HEK293 (cell line): ENCODE results near the gene COL25A1.

Experiments used
- CTCF ChIP-seq: fragments of 450-650 bp; formaldehyde crosslinking; IDR thresholded peaks from 2 replicates; pipeline ENCODE4 v1.5.1; 2016; ENCODE audit warnings: missing biosample characterization, missing genetic modification characterization
- ZBTB1 ChIP-seq: fragments of 450-650 bp; formaldehyde crosslinking; IDR thresholded peaks from 2 replicates; pipeline ENCODE4 v1.5.1; 2016; ENCODE audit warnings: missing biosample characterization, missing genetic modification characterization
- ZBTB44 ChIP-seq: fragments of 450-650 bp; IDR thresholded peaks from 2 replicates; pipeline ENCODE4 v1.5.1; 2018; ENCODE audit warnings: missing biosample characterization, mild to moderate bottlenecking, missing genetic modification characterization
- ZBTB7A ChIP-seq: fragments of 450-650 bp; formaldehyde crosslinking; IDR thresholded peaks from 2 replicates; pipeline ENCODE4 v1.5.1; 2016; ENCODE audit warnings: low read depth, missing biosample characterization, missing genetic modification characterization
- ZNF121 ChIP-seq: fragments of 450-650 bp; formaldehyde crosslinking; IDR thresholded peaks from 2 replicates; pipeline ENCODE4 v1.5.1; 2016; ENCODE audit warnings: missing biosample characterization, missing genetic modification characterization
- ZNF214 ChIP-seq: fragments of 450-650 bp; formaldehyde crosslinking; IDR thresholded peaks from 2 replicates; pipeline ENCODE4 v1.5.1; 2017; ENCODE audit warnings: missing biosample characterization, mild to moderate bottlenecking, missing genetic modification characterization, borderline replicate concordance
- ZNF248 ChIP-seq: fragments of 450-650 bp; formaldehyde crosslinking; IDR thresholded peaks from 2 replicates; pipeline ENCODE4 v1.5.1; 2017; ENCODE audit warnings: missing biosample characterization, missing genetic modification characterization
- ZNF311 ChIP-seq: fragments of 450-650 bp; formaldehyde crosslinking; IDR thresholded peaks from 2 replicates; pipeline ENCODE4 v1.5.1; 2017; ENCODE audit warnings: missing biosample characterization, missing genetic modification characterization, borderline replicate concordance
- ZNF629 ChIP-seq: fragments of 450-650 bp; formaldehyde crosslinking; IDR thresholded peaks from 2 replicates; pipeline ENCODE4 v1.5.1; 2017; ENCODE audit warnings: missing biosample characterization, missing genetic modification characterization

- TF ChIP-seq ZBTB1 (no peak), ZNF214 (no peak), ZNF311 (tag by site-specific recombination) (no peak), CTCF (tag by site-specific recombination) (no peak), ZBTB7A (tag by site-specific recombination) (no peak), ZNF629 (tag by site-specific recombination) (no peak), ZNF121 (tag by site-specific recombination) (no peak), ZBTB44 (tag by site-specific recombination) (no peak), ZNF248 (tag by site-specific recombination) (no peak)
These were observed 148.0 kb downstream of the COL25A1 start for GRCh38 chr4:109154424-109154823.
